ENCODE results near the gene RPL23.

Gene RPL23

GRCh38 chr17:38891441-38891840, 37.9 kb upstream of the RPL23 start:
- no peak for TF ChIP-seq CTCF (IDR thresholded peaks at IDR 0.05; ENCODE audit: insufficient read depth, low read depth, low read length, missing control alignments)
- no peak overlapping the region for H3K4me3 ChIP-seq (ENCODE audit: low read length)
- DNase-seq (ENCODE audit: low read depth), result no peak

GRCh38 chr17:38890410-38890746, 36.9 kb upstream of the RPL23 start:
- TF ChIP-seq CTCF (IDR thresholded peaks at IDR 0.05; ENCODE audit: insufficient read depth, low read depth, low read length, missing control alignments), result no peak
- no peak overlapping the region for H3K4me3 ChIP-seq (ENCODE audit: low read length)
- no peak for DNase-seq (ENCODE audit: low read depth)

- no peak for TF ChIP-seq CTCF (IDR thresholded peaks at IDR 0.05; ENCODE audit: insufficient read depth, low read depth, low read length, missing control alignments)
- H3K4me3 ChIP-seq (ENCODE audit: low read length), result no peak overlapping the region
- no peak for DNase-seq (ENCODE audit: low read depth)
Measured at GRCh38 chr17:38889745-38890409, 36.4 kb upstream of the RPL23 start.

- TF ChIP-seq CTCF (IDR thresholded peaks at IDR 0.05; ENCODE audit: insufficient read depth, low read depth, low read length, missing control alignments), result no peak
- H3K4me3 ChIP-seq (ENCODE audit: low read length), result no peak overlapping the region
- DNase-seq (ENCODE audit: low read depth), result no peak
Measured at GRCh38 chr17:38888842-38889241, 35.3 kb upstream of the RPL23 start.

- no peak for TF ChIP-seq CTCF (IDR thresholded peaks at IDR 0.05; ENCODE audit: insufficient read depth, low read depth, low read length, missing control alignments)
- no peak overlapping the region for H3K4me3 ChIP-seq (ENCODE audit: low read length)
- no peak for DNase-seq (ENCODE audit: low read depth)
Measured at GRCh38 chr17:38886643-38887010, 33.1 kb upstream of the RPL23 start.

- TF ChIP-seq CTCF (IDR thresholded peaks at IDR 0.05; ENCODE audit: insufficient read depth, low read depth, low read length, missing control alignments), result no peak
- H3K4me3 ChIP-seq (ENCODE audit: low read length), result no peak overlapping the region
- DNase-seq (ENCODE audit: low read depth), result no peak
Measured at GRCh38 chr17:38885728-38886642, 32.5 kb upstream of the RPL23 start.
